WTC11 (cell line): ENCODE measurements around the gene RASGRP2. TPM values are rescaled to one million over a fixed set of nuclear protein-coding genes. Genes with fewer than 3 reads are reported as not detected.

Source experiments
- ATAC-seq: fragments of 200-7000 bp; cut with Tn5 transposase; 2 replicates; pipeline ENCODE4 v1.10.0; 2021; ENCODE audit warnings: mild to moderate bottlenecking, moderate library complexity
- CTCF ChIA-PET: fragments of 300-600 bp; sonication (Branson Sonifier 250); formaldehyde crosslinking; loops from one replicate; lab custom pipeline; 2021; ENCODE audit warnings: antibody characterized with exemption; lab: Charles Lee
- POLR2A ChIA-PET: fragments of 350-600 bp; sonication (Branson Sonifier 250); formaldehyde crosslinking; loops from one replicate; lab custom pipeline; 2021; ENCODE audit warnings: antibody characterized with exemption; lab: Charles Lee
- DNase-seq: peaks from one replicate; pipeline ENCODE4 v3.0.0; 2021; ENCODE audit warnings: low spot score
- H3K27ac Mint-ChIP-seq: 2 replicates; pipeline ENCODE4 v1.8.0; 2021; ENCODE audit warnings: mixed read lengths
- H3K27me3 Mint-ChIP-seq: 2 replicates; pipeline ENCODE4 v1.8.0; 2021; ENCODE audit warnings: low read depth, mild to moderate bottlenecking, moderate library complexity, mixed read lengths
- H3K36me3 Mint-ChIP-seq: 2 replicates; pipeline ENCODE4 v1.8.0; 2021; ENCODE audit warnings: mixed read lengths
- H3K4me1 Mint-ChIP-seq: 2 replicates; pipeline ENCODE4 v1.8.0; 2022; ENCODE audit warnings: mixed read lengths
- H3K4me3 Mint-ChIP-seq: 2 replicates; pipeline ENCODE4 v1.8.0; 2021; ENCODE audit warnings: mild to moderate bottlenecking, moderate library complexity, mixed read lengths
- H3K9me3 Mint-ChIP-seq: 2 replicates; pipeline ENCODE4 v1.8.0; 2021; ENCODE audit warnings: mixed read lengths
- AFF4 ChIP-seq: sonication (generic); formaldehyde crosslinking; IDR thresholded peaks from 2 replicates; pipeline ENCODE4 v1.8.1; 2023; ENCODE audit warnings: mild to moderate bottlenecking, missing genetic modification reagents, borderline replicate concordance
- ATF2 ChIP-seq: sonication (generic); formaldehyde crosslinking; IDR thresholded peaks from 2 replicates; pipeline ENCODE4 v1.8.1; 2022; ENCODE audit warnings: low read depth, missing genetic modification reagents, borderline replicate concordance
- CREM ChIP-seq: sonication (generic); formaldehyde crosslinking; IDR thresholded peaks from 2 replicates; pipeline ENCODE4 v1.8.1; 2022; ENCODE audit warnings: mild to moderate bottlenecking, missing genetic modification reagents, moderate library complexity
- JAZF1 ChIP-seq: fragments of 250-450 bp; sonication (Bioruptor Pico); IDR thresholded peaks from 2 replicates; pipeline ENCODE4 v1.9.0; 2021; ENCODE audit warnings: moderate library complexity, mild to moderate bottlenecking, inconsistent platforms
- NR2C2 ChIP-seq: sonication (generic); formaldehyde crosslinking; IDR thresholded peaks from 2 replicates; pipeline ENCODE4 v1.8.0; 2022; ENCODE audit warnings: mild to moderate bottlenecking, missing genetic modification reagents
- SMAD3 ChIP-seq: sonication (generic); formaldehyde crosslinking; IDR thresholded peaks from 2 replicates; pipeline ENCODE4 v1.8.0; 2022; ENCODE audit warnings: missing genetic modification reagents, mild to moderate bottlenecking, borderline replicate concordance
- total RNA-seq: library from RNA; stranded (reverse); gene quantifications from 3 replicates; pipeline ENCODE4 v1.2.3, GENCODE V29; 2021
- TF ChIP-seq, protein P1 (sequence below): sonication (generic); formaldehyde crosslinking; IDR thresholded peaks from 2 replicates; pipeline ENCODE4 v1.8.1; 2023; ENCODE audit warnings: mild to moderate bottlenecking, missing genetic modification reagents
- TF ChIP-seq, protein P2 (sequence below): sonication (generic); formaldehyde crosslinking; IDR thresholded peaks from 2 replicates; pipeline ENCODE4 v1.8.0; 2022; ENCODE audit warnings: missing genetic modification reagents
- TF ChIP-seq, protein P3 (sequence below): sonication (generic); formaldehyde crosslinking; IDR thresholded peaks from 2 replicates; pipeline ENCODE4 v1.8.0; 2022; ENCODE audit warnings: mild to moderate bottlenecking, missing genetic modification reagents
- TF ChIP-seq, protein P4 (sequence below): sonication (generic); formaldehyde crosslinking; IDR thresholded peaks from 2 replicates; pipeline ENCODE4 v1.8.0; 2022; ENCODE audit warnings: mild to moderate bottlenecking, missing genetic modification reagents
- TF ChIP-seq, protein P5 (sequence below): fragments of 250-450 bp; sonication (Bioruptor Pico); IDR thresholded peaks from 2 replicates; pipeline ENCODE4 v1.9.0; 2021; ENCODE audit warnings: moderate library complexity, mild to moderate bottlenecking, inconsistent platforms, borderline replicate concordance

RASGRP2 gene
- total RNA-seq, 1 experiment from 2014 or later = 31.9 TPM

- POLR2A ChIA-PET = no interaction called here
- H3K9me3 Mint-ChIP-seq = no peaks in the 10 kb centered on the region
Measured at GRCh38 chr11:64750361-64751054, 6.6 kb upstream of the RASGRP2 start.

More at GRCh38 chr11:64750361-64751054, 6.6 kb upstream of the RASGRP2 start:
- TF ChIP-seq JAZF1 (CRISPR knock-in tag) (no peak), NR2C2 (no peak), AFF4 (no peak), CREM (no peak), ATF2 (CRISPR knock-in tag) (no peak), SMAD3 (CRISPR knock-in tag) (no peak)
- TF ChIP-seq, protein P1, sequence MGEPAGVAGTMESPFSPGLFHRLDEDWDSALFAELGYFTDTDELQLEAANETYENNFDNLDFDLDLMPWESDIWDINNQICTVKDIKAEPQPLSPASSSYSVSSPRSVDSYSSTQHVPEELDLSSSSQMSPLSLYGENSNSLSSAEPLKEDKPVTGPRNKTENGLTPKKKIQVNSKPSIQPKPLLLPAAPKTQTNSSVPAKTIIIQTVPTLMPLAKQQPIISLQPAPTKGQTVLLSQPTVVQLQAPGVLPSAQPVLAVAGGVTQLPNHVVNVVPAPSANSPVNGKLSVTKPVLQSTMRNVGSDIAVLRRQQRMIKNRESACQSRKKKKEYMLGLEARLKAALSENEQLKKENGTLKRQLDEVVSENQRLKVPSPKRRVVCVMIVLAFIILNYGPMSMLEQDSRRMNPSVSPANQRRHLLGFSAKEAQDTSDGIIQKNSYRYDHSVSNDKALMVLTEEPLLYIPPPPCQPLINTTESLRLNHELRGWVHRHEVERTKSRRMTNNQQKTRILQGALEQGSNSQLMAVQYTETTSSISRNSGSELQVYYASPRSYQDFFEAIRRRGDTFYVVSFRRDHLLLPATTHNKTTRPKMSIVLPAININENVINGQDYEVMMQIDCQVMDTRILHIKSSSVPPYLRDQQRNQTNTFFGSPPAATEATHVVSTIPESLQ (CRISPR knock-in tag) = no peak
- TF ChIP-seq, protein P2, sequence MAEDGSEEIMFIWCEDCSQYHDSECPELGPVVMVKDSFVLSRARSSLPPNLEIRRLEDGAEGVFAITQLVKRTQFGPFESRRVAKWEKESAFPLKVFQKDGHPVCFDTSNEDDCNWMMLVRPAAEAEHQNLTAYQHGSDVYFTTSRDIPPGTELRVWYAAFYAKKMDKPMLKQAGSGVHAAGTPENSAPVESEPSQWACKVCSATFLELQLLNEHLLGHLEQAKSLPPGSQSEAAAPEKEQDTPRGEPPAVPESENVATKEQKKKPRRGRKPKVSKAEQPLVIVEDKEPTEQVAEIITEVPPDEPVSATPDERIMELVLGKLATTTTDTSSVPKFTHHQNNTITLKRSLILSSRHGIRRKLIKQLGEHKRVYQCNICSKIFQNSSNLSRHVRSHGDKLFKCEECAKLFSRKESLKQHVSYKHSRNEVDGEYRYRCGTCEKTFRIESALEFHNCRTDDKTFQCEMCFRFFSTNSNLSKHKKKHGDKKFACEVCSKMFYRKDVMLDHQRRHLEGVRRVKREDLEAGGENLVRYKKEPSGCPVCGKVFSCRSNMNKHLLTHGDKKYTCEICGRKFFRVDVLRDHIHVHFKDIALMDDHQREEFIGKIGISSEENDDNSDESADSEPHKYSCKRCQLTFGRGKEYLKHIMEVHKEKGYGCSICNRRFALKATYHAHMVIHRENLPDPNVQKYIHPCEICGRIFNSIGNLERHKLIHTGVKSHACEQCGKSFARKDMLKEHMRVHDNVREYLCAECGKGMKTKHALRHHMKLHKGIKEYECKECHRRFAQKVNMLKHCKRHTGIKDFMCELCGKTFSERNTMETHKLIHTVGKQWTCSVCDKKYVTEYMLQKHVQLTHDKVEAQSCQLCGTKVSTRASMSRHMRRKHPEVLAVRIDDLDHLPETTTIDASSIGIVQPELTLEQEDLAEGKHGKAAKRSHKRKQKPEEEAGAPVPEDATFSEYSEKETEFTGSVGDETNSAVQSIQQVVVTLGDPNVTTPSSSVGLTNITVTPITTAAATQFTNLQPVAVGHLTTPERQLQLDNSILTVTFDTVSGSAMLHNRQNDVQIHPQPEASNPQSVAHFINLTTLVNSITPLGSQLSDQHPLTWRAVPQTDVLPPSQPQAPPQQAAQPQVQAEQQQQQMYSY (CRISPR knock-in tag) = no peak
- TF ChIP-seq, protein P3, sequence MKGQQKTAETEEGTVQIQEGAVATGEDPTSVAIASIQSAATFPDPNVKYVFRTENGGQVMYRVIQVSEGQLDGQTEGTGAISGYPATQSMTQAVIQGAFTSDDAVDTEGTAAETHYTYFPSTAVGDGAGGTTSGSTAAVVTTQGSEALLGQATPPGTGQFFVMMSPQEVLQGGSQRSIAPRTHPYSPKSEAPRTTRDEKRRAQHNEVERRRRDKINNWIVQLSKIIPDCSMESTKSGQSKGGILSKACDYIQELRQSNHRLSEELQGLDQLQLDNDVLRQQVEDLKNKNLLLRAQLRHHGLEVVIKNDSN (CRISPR knock-in tag) = no peak
- TF ChIP-seq, protein P4, sequence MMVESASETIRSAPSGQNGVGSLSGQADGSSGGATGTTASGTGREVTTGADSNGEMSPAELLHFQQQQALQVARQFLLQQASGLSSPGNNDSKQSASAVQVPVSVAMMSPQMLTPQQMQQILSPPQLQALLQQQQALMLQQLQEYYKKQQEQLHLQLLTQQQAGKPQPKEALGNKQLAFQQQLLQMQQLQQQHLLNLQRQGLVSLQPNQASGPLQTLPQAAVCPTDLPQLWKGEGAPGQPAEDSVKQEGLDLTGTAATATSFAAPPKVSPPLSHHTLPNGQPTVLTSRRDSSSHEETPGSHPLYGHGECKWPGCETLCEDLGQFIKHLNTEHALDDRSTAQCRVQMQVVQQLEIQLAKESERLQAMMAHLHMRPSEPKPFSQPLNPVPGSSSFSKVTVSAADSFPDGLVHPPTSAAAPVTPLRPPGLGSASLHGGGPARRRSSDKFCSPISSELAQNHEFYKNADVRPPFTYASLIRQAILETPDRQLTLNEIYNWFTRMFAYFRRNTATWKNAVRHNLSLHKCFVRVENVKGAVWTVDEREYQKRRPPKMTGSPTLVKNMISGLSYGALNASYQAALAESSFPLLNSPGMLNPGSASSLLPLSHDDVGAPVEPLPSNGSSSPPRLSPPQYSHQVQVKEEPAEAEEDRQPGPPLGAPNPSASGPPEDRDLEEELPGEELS (CRISPR knock-in tag) = no peak
- TF ChIP-seq, protein P5, sequence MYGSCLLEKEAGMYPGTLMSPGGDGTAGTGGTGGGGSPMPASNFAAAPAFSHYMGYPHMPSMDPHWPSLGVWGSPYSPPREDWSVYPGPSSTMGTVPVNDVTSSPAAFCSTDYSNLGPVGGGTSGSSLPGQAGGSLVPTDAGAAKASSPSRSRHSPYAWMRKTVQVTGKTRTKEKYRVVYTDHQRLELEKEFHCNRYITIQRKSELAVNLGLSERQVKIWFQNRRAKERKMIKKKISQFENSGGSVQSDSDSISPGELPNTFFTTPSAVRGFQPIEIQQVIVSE (CRISPR knock-in tag) = no peak
- CTCF ChIA-PET = interaction anchor here (1.5 kb wide), 1 partner anchor 10 kb away, joined by 3 read pairs; the partner anchor contains the start of gene PYGM
- ATAC-seq (no peak), DNase-seq (no peak)
- Mint-ChIP-seq H3K4me3 (no peak overlapping the region), H3K27me3 (peaks cover 2% of the 10 kb centered on the region; the same call in 1 of the 2 replicates), H3K4me1 (peaks cover 17% of the 10 kb centered on the region), H3K27ac (peak overlapping the region; percentile 66; the same call in 1 of the 2 replicates), H3K36me3 (no peaks in the 10 kb centered on the region)
